SK-N-SH treated with all-trans-retinoic acid at 6 μM for 48 hours (cell line): Measurements from ENCODE around the gene P4HTM.

Experiments
- ATAC-seq: fragments of 200-7000 bp; cut with Tn5 transposase; 3 replicates; pipeline ENCODE4 v1.9.1; 2020; ENCODE audit warnings: mild to moderate bottlenecking, moderate library complexity
- ARNTL ChIP-seq: fragments of 450-650 bp; formaldehyde crosslinking; IDR thresholded peaks from 2 replicates; pipeline ENCODE4 v1.5.0; 2020; ENCODE audit warnings: low read depth, mild to moderate bottlenecking, moderate library complexity, borderline replicate concordance
- BACH2 ChIP-seq: fragments of 250-450 bp; sonication (Bioruptor Pico); IDR thresholded peaks from 2 replicates; pipeline ENCODE4 v1.9.0; 2021; ENCODE audit warnings: mild to moderate bottlenecking, borderline replicate concordance
- CSDC2 ChIP-seq: fragments of 250-450 bp; sonication (Bioruptor Pico); IDR thresholded peaks from 2 replicates; pipeline ENCODE4 v1.5.0; 2020; ENCODE audit warnings: mild to moderate bottlenecking, moderate library complexity
- CSRNP3 ChIP-seq: fragments of 250-450 bp; sonication (Bioruptor Pico); IDR thresholded peaks from 2 replicates; pipeline ENCODE4 v1.5.1; 2021; ENCODE audit warnings: mild to moderate bottlenecking, moderate library complexity
- ESRRG ChIP-seq: fragments of 250-450 bp; sonication (Bioruptor Pico); IDR thresholded peaks from 2 replicates; pipeline ENCODE4 v1.6.1; 2021; ENCODE audit warnings: mild to moderate bottlenecking
- GLIS3 ChIP-seq: fragments of 250-450 bp; sonication (Bioruptor Pico); IDR thresholded peaks from 2 replicates; pipeline ENCODE4 v1.5.0; 2020; ENCODE audit warnings: mild to moderate bottlenecking, moderate library complexity
- ISL1 ChIP-seq: fragments of 250-450 bp; sonication (Bioruptor Pico); IDR thresholded peaks from 2 replicates; pipeline ENCODE4 v2.1.2; 2022; ENCODE audit warnings: mild to moderate bottlenecking, moderate library complexity
- OSR1 ChIP-seq: fragments of 250-450 bp; sonication (Bioruptor Pico); IDR thresholded peaks from 2 replicates; pipeline ENCODE4 v1.8.0; 2022; ENCODE audit warnings: moderate library complexity, mild to moderate bottlenecking, inconsistent platforms
- PATZ1 ChIP-seq: fragments of 250-450 bp; sonication (Bioruptor Pico); IDR thresholded peaks from 2 replicates; pipeline ENCODE4 v1.8.0; 2020; ENCODE audit warnings: mild to moderate bottlenecking, moderate library complexity, borderline replicate concordance
- POU6F1 ChIP-seq: fragments of 250-450 bp; sonication (Bioruptor Pico); IDR thresholded peaks from 2 replicates; pipeline ENCODE4 v1.8.0; 2021; ENCODE audit warnings: low read depth, mild to moderate bottlenecking, moderate library complexity, borderline replicate concordance
- PPARA ChIP-seq: fragments of 250-450 bp; sonication (Bioruptor Pico); IDR thresholded peaks from 2 replicates; pipeline ENCODE4 v1.5.0; 2020; ENCODE audit warnings: mild to moderate bottlenecking, borderline replicate concordance
- RARB ChIP-seq: fragments of 250-450 bp; sonication (Bioruptor Pico); IDR thresholded peaks from 2 replicates; pipeline ENCODE4 v1.8.0; 2021; ENCODE audit warnings: mild to moderate bottlenecking, moderate library complexity
- SNAI2 ChIP-seq: fragments of 250-450 bp; sonication (Bioruptor Pico); IDR thresholded peaks from 2 replicates; pipeline ENCODE4 v1.5.0; 2020; ENCODE audit warnings: mild to moderate bottlenecking, moderate library complexity
- TCF4 ChIP-seq: fragments of 250-450 bp; sonication (Bioruptor Pico); IDR thresholded peaks from 2 replicates; pipeline ENCODE4 v1.8.0; 2021; ENCODE audit warnings: mild to moderate bottlenecking, moderate library complexity, borderline replicate concordance
- TOX ChIP-seq: fragments of 250-450 bp; sonication (Bioruptor Pico); IDR thresholded peaks from 2 replicates; pipeline ENCODE4 v1.8.0; 2021; ENCODE audit warnings: mild to moderate bottlenecking, moderate library complexity, borderline replicate concordance
- TSHZ2 ChIP-seq: fragments of 250-450 bp; sonication (Bioruptor Pico); IDR thresholded peaks from 2 replicates; pipeline ENCODE4 v1.5.0; 2020; ENCODE audit warnings: mild to moderate bottlenecking, moderate library complexity
- ZC3H10 ChIP-seq: fragments of 250-450 bp; sonication (Bioruptor Pico); IDR thresholded peaks from 2 replicates; pipeline ENCODE4 v1.5.1; 2021; ENCODE audit warnings: mild to moderate bottlenecking, moderate library complexity
- ZFP3 ChIP-seq: fragments of 250-450 bp; sonication (Bioruptor Pico); IDR thresholded peaks from 2 replicates; pipeline ENCODE4 v1.5.0; 2020; ENCODE audit warnings: mild to moderate bottlenecking, moderate library complexity
- ZFP30 ChIP-seq: fragments of 450-650 bp; formaldehyde crosslinking; IDR thresholded peaks from 2 replicates; pipeline ENCODE4 v1.5.0; 2022; ENCODE audit warnings: mild to moderate bottlenecking, moderate library complexity
- ZNF565 ChIP-seq: fragments of 450-650 bp; formaldehyde crosslinking; conservative IDR thresholded peaks from 2 replicates; pipeline ENCODE4 v1.5.0; 2020; ENCODE audit warnings: low read depth, mild to moderate bottlenecking, moderate library complexity
- ZNF70 ChIP-seq: fragments of 450-650 bp; formaldehyde crosslinking; IDR thresholded peaks from 2 replicates; pipeline ENCODE4 v1.5.0; 2020; ENCODE audit warnings: mild to moderate bottlenecking, moderate library complexity
- ZNF8 ChIP-seq: fragments of 450-650 bp; formaldehyde crosslinking; IDR thresholded peaks from 2 replicates; pipeline ENCODE4 v1.5.0; 2020; ENCODE audit warnings: mild to moderate bottlenecking, moderate library complexity

P4HTM gene

GRCh38 chr3:48999085-48999858, 9.2 kb downstream of the P4HTM start:
- no peak for TF ChIP-seq ZC3H10 (CRISPR knock-in tag)
- TF ChIP-seq RARB (CRISPR knock-in tag): no peak
- TF ChIP-seq OSR1: no peak
- no peak for TF ChIP-seq TCF4 (CRISPR knock-in tag)
- TF ChIP-seq ZNF70 (CRISPR knock-in tag): no peak
- no peak for TF ChIP-seq ISL1
- no peak for TF ChIP-seq ZFP30
- no peak for TF ChIP-seq CSRNP3
- no peak for TF ChIP-seq TOX (CRISPR knock-in tag)
- no peak for TF ChIP-seq ARNTL (CRISPR knock-in tag)
- TF ChIP-seq BACH2: no peak
- TF ChIP-seq PATZ1 (CRISPR knock-in tag): no peak
- no peak for TF ChIP-seq ESRRG
- no peak for TF ChIP-seq ZNF565 (CRISPR knock-in tag)
- TF ChIP-seq SNAI2 (CRISPR knock-in tag): no peak
- TF ChIP-seq GLIS3 (CRISPR knock-in tag): no peak
- TF ChIP-seq, all 23 proteins: peak for 0
- no peak for ATAC-seq

GRCh38 chr3:49001155-49001554, 11.1 kb downstream of the P4HTM start:
- no peak for ATAC-seq
- TF ChIP-seq POU6F1 (CRISPR knock-in tag): no peak
- TF ChIP-seq ZC3H10 (CRISPR knock-in tag): no peak
- no peak for TF ChIP-seq ZFP3 (CRISPR knock-in tag)
- no peak for TF ChIP-seq ESRRG
- TF ChIP-seq ZNF565 (CRISPR knock-in tag): no peak

- ATAC-seq: no peak
- TF ChIP-seq ARNTL (CRISPR knock-in tag): no peak
- TF ChIP-seq ESRRG: no peak
- no peak for TF ChIP-seq ZNF70 (CRISPR knock-in tag)
- no peak for TF ChIP-seq OSR1
- TF ChIP-seq ZC3H10 (CRISPR knock-in tag): no peak
- TF ChIP-seq PPARA (CRISPR knock-in tag): no peak
- no peak for TF ChIP-seq POU6F1 (CRISPR knock-in tag)
- no peak for TF ChIP-seq ZFP3 (CRISPR knock-in tag)
- no peak for TF ChIP-seq RARB (CRISPR knock-in tag)
Observed at GRCh38 chr3:49004352-49005302, 14.6 kb downstream of the P4HTM start.

GRCh38 chr3:49005303-49005680, 15.3 kb downstream of the P4HTM start:
- no peak for ATAC-seq
- no peak for TF ChIP-seq ZNF8 (CRISPR knock-in tag)
- TF ChIP-seq SNAI2 (CRISPR knock-in tag): no peak
- TF ChIP-seq ZC3H10 (CRISPR knock-in tag): no peak
- no peak for TF ChIP-seq CSRNP3
- TF ChIP-seq TOX (CRISPR knock-in tag): no peak
- no peak for TF ChIP-seq CSDC2 (CRISPR knock-in tag)
- no peak for TF ChIP-seq ZFP3 (CRISPR knock-in tag)
- no peak for TF ChIP-seq PPARA (CRISPR knock-in tag)
- TF ChIP-seq TSHZ2 (CRISPR knock-in tag): no peak
- TF ChIP-seq GLIS3 (CRISPR knock-in tag): no peak
- TF ChIP-seq BACH2: no peak
- no peak for TF ChIP-seq OSR1
- TF ChIP-seq RARB (CRISPR knock-in tag): no peak
